ENCODE measurements around the gene OR4Q2. TPM values are rescaled to one million over a fixed set of nuclear protein-coding genes. Genes with fewer than 3 reads are reported as not detected.

OR4Q2 gene
- polyA plus RNA-seq, 1 of the 3 experiments (the other 2 are of a cell fraction): not detected

DNA sequence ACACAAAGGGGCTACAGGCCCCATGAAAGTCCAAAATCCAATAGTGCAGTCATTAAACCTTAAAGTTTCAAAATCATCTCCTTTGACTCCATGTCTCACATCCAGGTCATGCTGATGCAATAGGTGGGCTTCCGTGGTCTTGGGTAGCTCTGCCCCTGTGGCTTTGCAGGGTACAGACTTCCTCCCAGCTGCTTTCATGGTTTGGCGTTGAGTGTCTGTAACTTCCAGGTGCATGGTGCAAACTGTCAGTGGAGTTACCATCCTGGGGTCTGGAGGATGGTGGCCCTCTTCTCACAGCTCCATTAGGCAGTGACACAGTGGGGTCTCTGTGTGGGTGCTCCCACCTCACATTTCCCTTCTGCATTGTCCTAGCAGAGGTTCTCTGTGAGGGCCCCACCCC is 8.5 kb upstream of the OR4Q2 start:
- H3K79me2 ChIP-seq (ENCODE audit: insufficient read depth): no peaks in the 10 kb centered on the region
- no peaks in the 10 kb centered on the region for H3K9me2 ChIP-seq
- H3K4me2 ChIP-seq: no peak overlapping the region
- CTCF ChIA-PET: no interaction called here
- H3K4me3 ChIP-seq (ENCODE audit: low read depth in 2 of 2, low read length in 1 of 2): no peak overlapping the region
- WGBS (ENCODE audit: low lambda C conversion rate): 5% methylated on average over 2 of the region's 2 CpGs
- no peaks in the 10 kb centered on the region for H3K27me3 ChIP-seq (ENCODE audit: insufficient read depth)
- no peak overlapping the region for H3K9ac ChIP-seq
- POLR2A ChIA-PET: no interaction called here
- H4K20me1 ChIP-seq (ENCODE audit: insufficient read depth): no peaks in the 10 kb centered on the region
- H2AFZ ChIP-seq (ENCODE audit: low read depth): no peak overlapping the region
- no peaks in the 10 kb centered on the region for H3F3A ChIP-seq (replicated peaks; ENCODE audit: insufficient read depth)
- no peaks in the 10 kb centered on the region for H3K36me3 ChIP-seq (replicated peaks in 1 of 2; ENCODE audit: control insufficient read depth in 1 of 2, insufficient read depth in 2 of 2, low read length in 1 of 2)
- DNase-seq: no peak
- H3K4me1 ChIP-seq (ENCODE audit: control insufficient read depth in 1 of 2, insufficient read depth in 2 of 2, low read depth in 1 of 2, low read length in 1 of 2): no peaks in the 10 kb centered on the region
- no peak overlapping the region for H3K27ac ChIP-seq (ENCODE audit: low read depth in 2 of 2, low read length in 1 of 2)
- TF ChIP-seq SIN3A (IDR thresholded peaks at IDR 0.05; ENCODE audit: borderline replicate concordance, low read depth, low read length): no peak
- TF ChIP-seq, protein P1, sequence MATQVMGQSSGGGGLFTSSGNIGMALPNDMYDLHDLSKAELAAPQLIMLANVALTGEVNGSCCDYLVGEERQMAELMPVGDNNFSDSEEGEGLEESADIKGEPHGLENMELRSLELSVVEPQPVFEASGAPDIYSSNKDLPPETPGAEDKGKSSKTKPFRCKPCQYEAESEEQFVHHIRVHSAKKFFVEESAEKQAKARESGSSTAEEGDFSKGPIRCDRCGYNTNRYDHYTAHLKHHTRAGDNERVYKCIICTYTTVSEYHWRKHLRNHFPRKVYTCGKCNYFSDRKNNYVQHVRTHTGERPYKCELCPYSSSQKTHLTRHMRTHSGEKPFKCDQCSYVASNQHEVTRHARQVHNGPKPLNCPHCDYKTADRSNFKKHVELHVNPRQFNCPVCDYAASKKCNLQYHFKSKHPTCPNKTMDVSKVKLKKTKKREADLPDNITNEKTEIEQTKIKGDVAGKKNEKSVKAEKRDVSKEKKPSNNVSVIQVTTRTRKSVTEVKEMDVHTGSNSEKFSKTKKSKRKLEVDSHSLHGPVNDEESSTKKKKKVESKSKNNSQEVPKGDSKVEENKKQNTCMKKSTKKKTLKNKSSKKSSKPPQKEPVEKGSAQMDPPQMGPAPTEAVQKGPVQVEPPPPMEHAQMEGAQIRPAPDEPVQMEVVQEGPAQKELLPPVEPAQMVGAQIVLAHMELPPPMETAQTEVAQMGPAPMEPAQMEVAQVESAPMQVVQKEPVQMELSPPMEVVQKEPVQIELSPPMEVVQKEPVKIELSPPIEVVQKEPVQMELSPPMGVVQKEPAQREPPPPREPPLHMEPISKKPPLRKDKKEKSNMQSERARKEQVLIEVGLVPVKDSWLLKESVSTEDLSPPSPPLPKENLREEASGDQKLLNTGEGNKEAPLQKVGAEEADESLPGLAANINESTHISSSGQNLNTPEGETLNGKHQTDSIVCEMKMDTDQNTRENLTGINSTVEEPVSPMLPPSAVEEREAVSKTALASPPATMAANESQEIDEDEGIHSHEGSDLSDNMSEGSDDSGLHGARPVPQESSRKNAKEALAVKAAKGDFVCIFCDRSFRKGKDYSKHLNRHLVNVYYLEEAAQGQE (IDR thresholded peaks at IDR 0.05; ENCODE audit: low read depth, low read length): no peak
- no peak for TF ChIP-seq POLR2AphosphoS5 (IDR thresholded peaks at IDR 0.05; ENCODE audit: low read depth, low read length)
- TF ChIP-seq, protein P2, sequence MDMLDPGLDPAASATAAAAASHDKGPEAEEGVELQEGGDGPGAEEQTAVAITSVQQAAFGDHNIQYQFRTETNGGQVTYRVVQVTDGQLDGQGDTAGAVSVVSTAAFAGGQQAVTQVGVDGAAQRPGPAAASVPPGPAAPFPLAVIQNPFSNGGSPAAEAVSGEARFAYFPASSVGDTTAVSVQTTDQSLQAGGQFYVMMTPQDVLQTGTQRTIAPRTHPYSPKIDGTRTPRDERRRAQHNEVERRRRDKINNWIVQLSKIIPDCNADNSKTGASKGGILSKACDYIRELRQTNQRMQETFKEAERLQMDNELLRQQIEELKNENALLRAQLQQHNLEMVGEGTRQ (IDR thresholded peaks at IDR 0.05; ENCODE audit: borderline replicate concordance, low read depth, low read length): no peak
- no peak for TF ChIP-seq YY1 (IDR thresholded peaks at IDR 0.05; ENCODE audit: low read depth)
- TF ChIP-seq RCOR1 (IDR thresholded peaks at IDR 0.05; ENCODE audit: low read length): no peak
- TF ChIP-seq GABPA (IDR thresholded peaks at IDR 0.05; ENCODE audit: low read depth): no peak
- H3K9me3 ChIP-seq: no peaks in the 10 kb centered on the region

DNA sequence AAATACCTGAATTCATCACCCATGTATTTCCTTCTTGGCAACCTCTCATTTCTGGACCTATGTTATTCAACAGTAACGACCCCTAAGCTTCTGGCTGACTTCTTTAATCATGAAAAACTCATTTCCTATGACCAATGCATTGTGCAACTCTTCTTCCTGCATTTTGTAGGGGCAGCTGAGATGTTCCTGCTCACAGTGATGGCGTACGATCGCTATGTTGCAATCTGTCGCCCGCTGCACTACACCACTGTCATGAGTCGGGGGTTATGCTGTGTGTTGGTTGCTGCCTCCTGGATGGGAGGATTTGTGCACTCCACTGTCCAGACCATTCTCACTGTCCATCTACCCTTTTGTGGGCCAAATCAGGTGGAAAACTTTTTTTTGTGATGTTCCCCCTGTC is 356 bp downstream of the OR4Q2 start:
- TF ChIP-seq FOXJ3 (CRISPR knock-in tag; IDR thresholded peaks at IDR 0.05): no peak
- no peak for TF ChIP-seq NRF1 (IDR thresholded peaks at IDR 0.05; ENCODE audit: low read depth, low read length)
- no peak overlapping the region for H3K4me2 ChIP-seq
- no peaks in the 10 kb centered on the region for H3K27me3 ChIP-seq (ENCODE audit: insufficient read depth)
- POLR2A ChIA-PET: no interaction called here
- 20% methylated on average over 7 of the region's 7 CpGs for WGBS (ENCODE audit: low lambda C conversion rate)
- no peak for DNase-seq
- no peak overlapping the region for H3K9ac ChIP-seq
- no peaks in the 10 kb centered on the region for H4K20me1 ChIP-seq (ENCODE audit: insufficient read depth)
- no peaks in the 10 kb centered on the region for H3F3A ChIP-seq (replicated peaks; ENCODE audit: insufficient read depth)
- H3K4me3 ChIP-seq (ENCODE audit: low read depth in 2 of 2, low read length in 1 of 2): no peak overlapping the region
- no peaks in the 10 kb centered on the region for H3K9me3 ChIP-seq
- CTCF ChIA-PET: no interaction called here
- no peaks in the 10 kb centered on the region for H3K36me3 ChIP-seq (replicated peaks in 1 of 2; ENCODE audit: control insufficient read depth in 1 of 2, insufficient read depth in 2 of 2, low read length in 1 of 2)
- no peaks in the 10 kb centered on the region for H3K4me1 ChIP-seq (ENCODE audit: control insufficient read depth in 1 of 2, insufficient read depth in 2 of 2, low read depth in 1 of 2, low read length in 1 of 2)
- H2AFZ ChIP-seq (ENCODE audit: low read depth): no peak overlapping the region
- H3K79me2 ChIP-seq (ENCODE audit: insufficient read depth): no peaks in the 10 kb centered on the region
- H3K9me2 ChIP-seq: 0 out of 2 replicates have a peak, but pooled peaks cover 3% of the 10 kb centered on the region
- H3K27ac ChIP-seq (ENCODE audit: low read depth in 2 of 2, low read length in 1 of 2): no peak overlapping the region
